ENCODE results near the gene SMC3. TPM values are rescaled to one million over a fixed set of nuclear protein-coding genes. Genes with fewer than 3 reads are reported as not detected.

The SMC3 gene
- total RNA-seq, 6 experiments from 2014 or later: 9.9 to 14.0 (median 11.9) TPM

DNA sequence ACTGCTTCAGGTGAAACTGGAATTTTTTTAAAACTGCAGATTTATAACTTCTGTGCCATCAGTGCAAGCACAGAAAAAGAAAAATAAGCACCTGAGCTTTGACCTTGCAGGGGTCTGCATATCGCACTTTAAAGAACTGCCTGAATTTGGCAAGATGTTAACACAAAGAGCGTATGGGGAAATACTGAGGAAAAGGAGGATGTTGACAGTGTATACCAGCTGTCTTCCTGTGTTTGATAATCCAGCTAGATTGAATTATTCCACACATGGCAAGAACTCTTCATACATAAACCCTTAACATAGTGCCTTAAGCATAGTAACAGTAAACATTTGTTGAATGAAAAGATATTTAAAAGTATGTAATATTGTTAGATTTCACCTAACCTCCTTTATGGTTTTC is 30.0 kb downstream of the SMC3 start:
- ATAC-seq (no peak), DNase-seq (no peak)
- H3K27ac ChIP-seq: no peak overlapping the region
- 70% methylated on average over 2 of the region's 2 CpGs for WGBS (ENCODE audit: insufficient coverage, low coverage, low lambda C conversion rate, missing lambda C conversion rate)
- H3K4me1 ChIP-seq: no peaks in the 10 kb centered on the region
- TF ChIP-seq, protein P1, sequence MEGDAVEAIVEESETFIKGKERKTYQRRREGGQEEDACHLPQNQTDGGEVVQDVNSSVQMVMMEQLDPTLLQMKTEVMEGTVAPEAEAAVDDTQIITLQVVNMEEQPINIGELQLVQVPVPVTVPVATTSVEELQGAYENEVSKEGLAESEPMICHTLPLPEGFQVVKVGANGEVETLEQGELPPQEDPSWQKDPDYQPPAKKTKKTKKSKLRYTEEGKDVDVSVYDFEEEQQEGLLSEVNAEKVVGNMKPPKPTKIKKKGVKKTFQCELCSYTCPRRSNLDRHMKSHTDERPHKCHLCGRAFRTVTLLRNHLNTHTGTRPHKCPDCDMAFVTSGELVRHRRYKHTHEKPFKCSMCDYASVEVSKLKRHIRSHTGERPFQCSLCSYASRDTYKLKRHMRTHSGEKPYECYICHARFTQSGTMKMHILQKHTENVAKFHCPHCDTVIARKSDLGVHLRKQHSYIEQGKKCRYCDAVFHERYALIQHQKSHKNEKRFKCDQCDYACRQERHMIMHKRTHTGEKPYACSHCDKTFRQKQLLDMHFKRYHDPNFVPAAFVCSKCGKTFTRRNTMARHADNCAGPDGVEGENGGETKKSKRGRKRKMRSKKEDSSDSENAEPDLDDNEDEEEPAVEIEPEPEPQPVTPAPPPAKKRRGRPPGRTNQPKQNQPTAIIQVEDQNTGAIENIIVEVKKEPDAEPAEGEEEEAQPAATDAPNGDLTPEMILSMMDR (IDR thresholded peaks at IDR 0.05): no peak
- TF ChIP-seq POLR2A (IDR thresholded peaks at IDR 0.05): no peak
- no peaks in the 10 kb centered on the region for H3K27me3 ChIP-seq
- H3K4me3 ChIP-seq: no peak overlapping the region
- peaks cover 0 to 55% (median 20%) of the 10 kb centered on the region in 4 donors for H3K36me3 ChIP-seq
- no peaks in the 10 kb centered on the region for H3K9me3 ChIP-seq
- intact Hi-C loops (cut with DNase I): no loop called here

DNA sequence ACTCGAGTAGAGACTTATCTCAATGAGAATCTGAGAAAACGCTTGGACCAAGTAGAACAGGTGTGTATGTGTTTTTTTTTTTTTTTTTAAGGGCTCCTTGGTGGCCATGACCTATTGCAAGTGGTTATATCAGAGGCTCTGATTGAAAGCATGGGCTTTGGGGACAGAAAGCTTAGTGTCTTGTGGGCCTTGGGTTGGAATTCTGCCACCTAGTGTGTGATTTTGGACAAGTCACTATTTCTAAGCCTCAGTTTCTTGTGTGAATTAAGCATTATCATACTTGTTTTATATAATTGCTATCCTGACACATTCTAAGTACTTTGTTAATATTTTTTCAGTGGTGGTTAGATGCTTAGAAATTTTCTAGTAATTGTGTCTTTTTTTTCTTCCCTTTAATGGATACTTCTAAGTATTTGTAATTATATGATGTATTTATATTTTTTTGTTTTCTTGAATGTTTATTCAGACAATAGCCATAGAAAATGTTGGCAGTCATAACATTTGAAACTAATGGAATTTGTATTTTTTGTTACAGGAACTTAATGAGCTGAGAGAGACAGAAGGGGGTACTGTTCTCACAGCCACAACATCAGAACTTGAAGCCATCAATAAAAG is 33.1 kb downstream of the SMC3 start:
- no peaks in the 10 kb centered on the region for H3K9me3 ChIP-seq
- H3K4me1 ChIP-seq: no peaks in the 10 kb centered on the region
- WGBS (ENCODE audit: insufficient coverage, low coverage, low lambda C conversion rate, missing lambda C conversion rate): 72% methylated on average over 2 of the region's 2 CpGs
- H3K36me3 ChIP-seq: peaks cover 0 to 61% (median 28%) of the 10 kb centered on the region in 4 donors
- peak; percentile 50 to 67 (median 56) for ATAC-seq
- no peak overlapping the region for H3K4me3 ChIP-seq
- no peak for DNase-seq
- H3K27me3 ChIP-seq: no peaks in the 10 kb centered on the region
- TF ChIP-seq, protein P1 (IDR thresholded peaks at IDR 0.05): peak; percentile 32 to 66 (median 51)
- no peak for TF ChIP-seq POLR2A (IDR thresholded peaks at IDR 0.05)
- H3K27ac ChIP-seq: no peak overlapping the region
- intact Hi-C loops (cut with DNase I): no loop called here

DNA sequence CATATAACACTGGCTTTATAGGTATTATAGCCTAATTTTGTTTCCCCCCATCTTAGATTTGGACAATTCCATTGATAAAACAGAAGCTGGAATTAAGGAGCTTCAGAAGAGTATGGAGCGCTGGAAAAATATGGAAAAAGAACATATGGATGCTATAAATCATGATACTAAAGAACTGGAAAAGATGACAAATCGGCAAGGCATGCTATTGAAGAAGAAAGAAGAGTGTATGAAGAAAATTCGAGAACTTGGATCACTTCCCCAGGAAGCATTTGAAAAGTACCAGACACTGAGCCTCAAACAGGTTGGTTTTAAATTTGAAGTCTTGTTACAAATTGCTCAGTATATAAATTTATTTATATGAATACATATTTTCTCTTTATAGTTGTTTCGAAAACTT is 34.1 kb downstream of the SMC3 start:
- Histone ChIP-seq H3K27ac (no peak overlapping the region), H3K27me3 (no peaks in the 10 kb centered on the region), H3K4me1 (no peaks in the 10 kb centered on the region), H3K36me3 (peaks cover 0 to 71% (median 30%) of the 10 kb centered on the region in 4 donors), H3K4me3 (no peak overlapping the region), H3K9me3 (no peaks in the 10 kb centered on the region)
- ATAC-seq (no peak), DNase-seq (no peak)
- TF ChIP-seq, protein P1 (IDR thresholded peaks at IDR 0.05): no peak
- TF ChIP-seq POLR2A (IDR thresholded peaks at IDR 0.05): no peak
- intact Hi-C loops (cut with DNase I): no loop called here
- 89% methylated on average over 4 of the region's 4 CpGs for WGBS (ENCODE audit: insufficient coverage, low coverage, low lambda C conversion rate, missing lambda C conversion rate)

DNA sequence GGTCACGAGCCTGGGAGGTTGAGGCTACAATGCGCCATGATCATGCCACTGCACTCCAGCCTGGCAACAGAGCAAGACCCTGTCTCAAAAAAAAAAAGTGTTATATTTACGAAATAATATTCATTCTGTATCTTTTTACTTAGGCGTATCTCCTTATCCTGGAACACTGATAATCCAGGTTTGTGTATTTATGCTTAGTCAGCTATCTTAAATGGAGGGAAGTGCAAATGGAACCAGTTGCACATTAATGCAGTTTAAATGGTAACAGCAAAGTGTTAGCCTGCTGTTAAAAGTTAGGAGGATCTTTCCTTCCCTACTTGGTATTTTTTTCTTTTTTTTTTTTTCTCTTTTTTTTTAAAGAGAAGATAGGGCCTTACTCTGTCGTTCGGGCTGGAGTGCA is 40.6 kb downstream of the SMC3 start:
- DNase-seq (no peak), ATAC-seq (no peak)
- H3K9me3 ChIP-seq: no peaks in the 10 kb centered on the region
- no peak overlapping the region for H3K27ac ChIP-seq
- no peaks in the 10 kb centered on the region for H3K27me3 ChIP-seq
- peaks cover 0 to 29% (median 13%) of the 10 kb centered on the region in 4 donors for H3K36me3 ChIP-seq
- no peak overlapping the region for H3K4me3 ChIP-seq
- intact Hi-C loops (cut with DNase I): no loop called here
- H3K4me1 ChIP-seq: no peaks in the 10 kb centered on the region
- WGBS (ENCODE audit: insufficient coverage, low coverage, low lambda C conversion rate, missing lambda C conversion rate): 64% methylated on average over 5 of the region's 6 CpGs
- TF ChIP-seq POLR2A (IDR thresholded peaks at IDR 0.05): no peak
- TF ChIP-seq, protein P1 (IDR thresholded peaks at IDR 0.05): no peak

Measured in right lobe of liver (tissue), 6 donors.